ENCODE measurements around the gene CELF2. TPM values are rescaled to one million over a fixed set of nuclear protein-coding genes. Genes with fewer than 3 reads are reported as not detected.

CELF2 gene
- total and polyA plus RNA-seq, 2 of the 4 experiments (the other 2 are of a cell fraction): 3.5 to 6.6 TPM

DNA sequence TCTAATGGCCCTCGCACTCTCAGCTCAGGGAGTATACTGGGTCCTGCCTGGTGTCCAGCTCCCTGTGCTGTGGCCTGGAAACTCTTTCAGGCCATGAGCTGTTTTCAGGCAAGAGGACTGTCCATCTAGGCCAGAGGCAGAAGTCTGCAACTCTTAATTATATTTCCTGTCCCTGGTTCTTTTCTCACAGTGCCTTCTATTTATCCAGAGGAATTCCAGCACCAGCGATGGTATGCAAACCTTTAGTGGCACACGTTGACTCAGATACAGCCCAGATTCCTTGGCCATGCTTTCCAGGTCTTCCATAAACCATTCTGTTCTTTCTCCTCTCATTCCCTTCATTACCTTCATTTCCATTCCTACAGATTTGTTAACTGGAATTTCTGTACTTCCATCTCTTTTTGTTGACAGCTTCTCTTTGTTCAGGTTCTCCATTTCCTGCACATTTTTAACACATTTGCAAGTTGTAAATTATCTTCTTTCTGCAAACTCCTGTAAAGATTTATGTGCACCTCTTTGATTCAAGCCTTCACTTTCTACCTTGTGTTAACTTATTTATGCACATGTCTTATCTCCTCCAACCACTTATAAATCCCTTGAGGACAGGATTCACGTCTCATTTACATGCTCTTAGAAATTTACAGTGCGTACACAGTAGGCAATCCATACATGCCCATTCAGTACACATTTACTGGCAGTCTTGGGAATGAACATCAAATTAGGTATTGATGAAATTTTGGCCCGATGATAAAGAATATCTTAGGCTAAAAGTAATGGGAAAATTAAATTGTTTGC, 172.1 kb downstream of the CELF2 start:
- Histone ChIP-seq H2AK9ac (replicated peaks; ENCODE audit: low read depth, low read length, poor library complexity) (no peak overlapping the region), H3K27ac (ENCODE audit: insufficient read depth, low read length) (no peak overlapping the region), H4K91ac (ENCODE audit: insufficient read depth, low read depth, low read length) (no peak overlapping the region), H2BK20ac (ENCODE audit: low read depth, low read length) (no peak overlapping the region), H4K8ac (ENCODE audit: low read depth in 2 of 2, low read length in 2 of 2) (no peak overlapping the region), H2BK15ac (ENCODE audit: low read depth, low read length) (no peak overlapping the region), H3K4me2 (ENCODE audit: low read depth, low read length) (no peak overlapping the region), H3K18ac (ENCODE audit: low read depth, low read length) (no peak overlapping the region), H3K4me1 (ENCODE audit: control insufficient read depth, insufficient read depth, low read length) (no peaks in the 10 kb centered on the region), H2BK5ac (ENCODE audit: low read depth, low read length, poor library complexity, severe bottlenecking) (no peak overlapping the region), H3K4ac (ENCODE audit: low read depth, low read length) (no peak overlapping the region), H3K9ac (ENCODE audit: low read depth, low read length) (no peak overlapping the region), H3K9me1 (ENCODE audit: insufficient read depth, low read length) (no peaks in the 10 kb centered on the region), H3K27me3 (ENCODE audit: control insufficient read depth, insufficient read depth, low read length) (no peaks in the 10 kb centered on the region), H3K4me3 (ENCODE audit: insufficient read depth, low read depth, low read length) (no peak overlapping the region), H4K5ac (ENCODE audit: low read depth, low read length) (no peak overlapping the region), H2AFZ (replicated peaks; ENCODE audit: low read length, poor library complexity) (no peak overlapping the region), H2AK5ac (ENCODE audit: low read depth, low read length) (no peak overlapping the region), H3K36me3 (ENCODE audit: control insufficient read depth, insufficient read depth, low read length) (no peaks in the 10 kb centered on the region), H3K23ac (ENCODE audit: low read depth, low read length) (no peak overlapping the region), H3K79me1 (ENCODE audit: low read depth in 1 of 2, low read length in 2 of 2) (no peaks in the 10 kb centered on the region), H4K20me1 (ENCODE audit: insufficient read depth, low read length) (no peaks in the 10 kb centered on the region), H3K56ac (ENCODE audit: extremely low read depth, insufficient read depth, low read length) (no peak overlapping the region), H3K14ac (replicated peaks; ENCODE audit: low read depth, low read length) (no peak overlapping the region), H3K9me3 (ENCODE audit: control insufficient read depth, insufficient read depth, low read length) (peaks cover 3% of the 10 kb centered on the region; the same call in 1 of the 2 replicates), H2BK120ac (ENCODE audit: low read depth, low read length) (no peak overlapping the region)
- TF ChIP-seq, protein P1, sequence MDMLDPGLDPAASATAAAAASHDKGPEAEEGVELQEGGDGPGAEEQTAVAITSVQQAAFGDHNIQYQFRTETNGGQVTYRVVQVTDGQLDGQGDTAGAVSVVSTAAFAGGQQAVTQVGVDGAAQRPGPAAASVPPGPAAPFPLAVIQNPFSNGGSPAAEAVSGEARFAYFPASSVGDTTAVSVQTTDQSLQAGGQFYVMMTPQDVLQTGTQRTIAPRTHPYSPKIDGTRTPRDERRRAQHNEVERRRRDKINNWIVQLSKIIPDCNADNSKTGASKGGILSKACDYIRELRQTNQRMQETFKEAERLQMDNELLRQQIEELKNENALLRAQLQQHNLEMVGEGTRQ (IDR thresholded peaks at IDR 0.05; ENCODE audit: low read depth, low read length): no peak
- TF ChIP-seq CEBPB (IDR thresholded peaks at IDR 0.05; ENCODE audit: low read depth, low read length): no peak
- POLR2A ChIA-PET (ENCODE audit: unreplicated experiment): no interaction called here
- WGBS, 2 experiments (ENCODE audit: extremely low coverage in 2 of 2, insufficient read length in 1 of 2): 49% methylated on average over 3 of the region's 6 CpGs; no CpG with 5 or more reads in 1 of the 2 experiments
- ATAC-seq (ENCODE audit: low read depth) (peak; percentile 53), DNase-seq (no peak)
- dilution Hi-C loops (cut with HindIII; ENCODE audit: low sequenced_read_pairs, unreplicated experiment) (no loop called here), intact Hi-C loops (cut with micrococcal nuclease) (no loop called here), in situ Hi-C loops (cut with MboI; ENCODE audit: low sequenced_read_pairs) (no loop called here)
- CTCF ChIA-PET: interaction anchor here (0.6 kb wide), 1 partner anchor 34 kb away, joined by 8 read pairs; no protein-coding TSS in a partner anchor
- BruUV-seq (replicated peaks): no TSS peak
